Cerebellar nuclear complex (tissue), 1 donor: ENCODE results near the gene LRRK2.
"Not testable (repeated sequence)": the region's sequence is repeated elsewhere in the genome, so short reads cannot be mapped to it uniquely, and the experiment has no call there.

ENCODE experiments used
- DNase-seq, 2 experiments: peaks; one replicate each; lab custom pipeline; 2025; lab: John Stamatoyannopoulos, UW

Gene LRRK2

DNA sequence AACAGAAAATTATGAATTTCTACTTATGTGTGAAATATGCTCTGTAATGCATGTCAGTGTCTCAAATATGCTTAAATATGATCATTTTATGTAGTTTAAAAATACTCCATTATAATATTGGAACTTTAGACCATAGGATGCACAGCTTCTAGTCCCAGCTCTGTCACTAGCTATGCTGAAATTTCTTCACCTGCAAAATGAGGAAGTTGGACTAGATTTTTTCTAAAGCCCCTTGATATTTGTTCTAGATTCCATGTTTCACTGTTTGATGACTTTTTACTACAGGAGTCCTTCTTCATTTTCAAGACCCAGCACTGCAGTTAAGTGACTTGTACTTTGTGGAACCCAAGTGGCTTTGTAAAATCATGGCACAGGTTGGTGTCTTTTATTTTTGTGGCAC is 90.1 kb downstream of the LRRK2 start:
- no peak for DNase-seq

DNA sequence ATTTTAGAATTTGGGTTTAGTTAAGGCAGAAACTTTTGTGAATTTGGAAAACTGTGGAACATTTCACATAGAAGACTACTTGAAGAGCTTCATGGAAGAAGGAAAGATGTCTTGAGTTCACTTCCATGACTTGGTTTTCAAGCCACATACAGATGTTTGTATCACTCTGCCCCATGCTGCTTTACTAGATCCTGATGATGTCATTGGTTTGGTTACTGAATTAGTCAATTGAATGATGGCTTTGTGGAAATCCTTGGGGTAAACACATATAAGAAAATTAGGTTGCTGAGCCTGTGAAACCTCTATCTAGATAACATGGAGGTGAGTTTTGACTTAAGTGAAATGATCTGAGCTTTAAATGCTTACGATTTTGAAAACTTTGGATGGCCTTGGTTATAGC is 90.6 kb downstream of the LRRK2 start:
- DNase-seq: no peak

DNA sequence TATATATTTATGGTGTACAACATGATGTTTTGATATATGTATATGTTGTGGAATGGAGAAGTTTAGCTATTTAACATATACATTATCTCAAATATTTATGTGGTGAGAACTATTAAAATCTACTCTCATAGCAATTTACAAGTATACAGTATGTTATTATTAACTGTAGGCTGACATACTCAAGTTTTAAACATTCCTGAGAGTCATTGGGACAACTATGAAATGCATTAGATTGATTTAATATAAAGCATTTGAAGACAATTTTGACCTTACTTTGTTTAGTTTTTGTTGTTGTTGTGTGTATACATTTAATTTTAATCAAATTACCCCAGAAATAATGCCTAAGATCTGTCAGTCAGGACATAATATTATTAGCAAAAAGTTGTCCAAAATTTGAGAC is 99.5 kb downstream of the LRRK2 start:
- no peak for DNase-seq

DNA sequence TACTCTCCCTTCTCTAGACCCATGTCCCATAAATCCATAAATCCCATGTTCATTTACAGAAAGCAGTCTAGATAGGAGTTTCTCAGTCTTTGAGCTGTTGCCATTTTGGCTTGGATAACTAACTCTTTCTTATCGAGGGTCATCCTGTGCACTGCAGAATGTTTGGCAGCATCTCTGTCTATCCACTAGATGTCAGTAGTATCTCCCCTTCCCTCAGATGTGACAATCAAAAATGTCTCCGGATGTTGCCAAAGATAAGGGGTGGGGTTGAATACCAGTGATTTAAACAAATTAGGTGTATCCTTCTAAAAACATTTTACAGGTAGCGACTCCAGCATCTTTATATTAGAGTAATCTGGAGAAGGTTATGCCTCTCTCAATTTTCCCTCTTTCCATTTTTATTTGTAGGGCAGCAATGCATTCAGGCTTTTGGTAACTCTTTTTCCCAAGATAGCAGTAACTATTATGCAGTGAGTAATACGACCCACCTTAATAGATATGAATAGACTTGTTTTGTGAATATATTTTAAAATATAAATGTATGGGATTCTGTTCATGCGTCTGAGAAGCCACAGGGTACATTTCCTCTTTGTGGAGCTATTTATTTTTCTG is 100.7 kb downstream of the LRRK2 start:
- DNase-seq: no peak

DNA sequence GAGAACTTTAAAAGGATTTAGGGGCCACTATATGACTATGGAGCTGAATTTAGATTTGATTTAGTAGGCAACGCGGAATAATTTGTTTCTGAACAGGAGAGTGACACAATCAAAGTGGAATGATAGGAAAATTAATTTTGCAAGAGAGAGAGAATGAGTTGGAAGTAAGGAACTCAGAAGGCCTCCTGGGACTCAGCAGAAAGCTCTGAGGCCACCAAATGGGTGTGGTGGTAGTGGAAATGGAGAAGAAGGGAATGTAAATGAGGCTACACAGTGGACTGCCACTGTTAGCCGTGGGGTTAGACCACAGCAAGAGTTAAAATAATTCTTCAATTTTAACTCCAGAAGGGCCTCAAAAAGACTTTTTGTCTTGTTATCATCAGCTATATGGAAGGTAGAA is 102.7 kb downstream of the LRRK2 start:
- DNase-seq: no peak

DNA sequence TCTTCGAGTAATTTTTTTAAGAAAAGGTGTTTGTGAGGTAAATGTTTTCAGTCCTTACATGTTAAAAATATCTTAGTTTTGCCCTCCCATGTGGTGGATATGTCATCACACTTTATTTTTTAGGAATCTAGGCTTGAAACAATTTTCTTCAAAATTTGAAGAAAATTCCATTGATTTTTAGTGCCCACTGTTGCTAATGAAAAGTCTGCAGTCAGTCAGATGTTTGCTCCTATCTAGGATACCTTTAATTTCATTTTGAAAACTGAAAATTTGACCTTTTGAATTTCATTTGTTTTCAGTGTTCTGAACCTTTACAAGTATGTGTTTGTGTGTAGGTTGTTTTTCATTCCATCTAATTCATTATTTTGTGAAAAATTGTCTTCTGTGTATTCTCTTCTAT is 105.4 kb downstream of the LRRK2 start:
- DNase-seq: no peak

DNA sequence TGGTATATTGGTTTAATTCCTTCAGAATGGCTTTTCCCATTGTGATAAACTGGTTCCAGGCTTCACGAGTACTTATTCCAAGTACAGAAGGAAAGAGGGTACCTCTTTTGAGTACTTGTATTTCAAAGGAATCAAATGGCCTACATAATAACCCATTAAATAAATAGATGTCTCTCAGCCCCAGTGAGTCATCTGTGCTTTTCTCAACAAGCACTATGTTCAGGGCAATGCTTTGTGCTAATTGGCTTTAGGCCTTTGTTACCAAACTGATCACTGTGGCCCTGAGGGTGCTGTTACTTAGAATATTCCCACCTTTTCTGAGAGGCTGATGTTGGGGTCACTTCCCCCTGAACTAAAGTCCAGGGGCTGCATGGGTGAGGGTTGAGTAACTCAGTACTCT is 107.1 kb downstream of the LRRK2 start:
- DNase-seq: no peak

DNA sequence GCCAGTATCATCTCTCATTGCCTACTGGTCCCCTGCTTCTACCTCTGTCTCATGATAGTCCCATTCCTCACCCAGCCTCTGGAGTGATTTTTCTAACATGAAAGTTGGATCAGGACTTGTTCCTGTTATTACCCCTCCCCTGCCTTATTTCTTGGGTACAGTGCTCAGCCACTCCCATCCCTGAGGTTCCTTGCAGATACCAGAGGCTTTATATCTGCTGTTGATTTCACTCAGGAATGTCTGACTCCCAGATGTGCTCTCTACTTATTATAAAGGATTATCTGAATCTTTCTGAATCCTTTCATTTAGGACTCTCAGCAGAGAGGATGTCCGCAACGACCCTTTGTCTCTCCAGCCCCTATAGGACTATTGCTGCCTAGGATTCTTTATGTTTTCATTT is 111.2 kb downstream of the LRRK2 start:
- DNase-seq: no peak

DNA sequence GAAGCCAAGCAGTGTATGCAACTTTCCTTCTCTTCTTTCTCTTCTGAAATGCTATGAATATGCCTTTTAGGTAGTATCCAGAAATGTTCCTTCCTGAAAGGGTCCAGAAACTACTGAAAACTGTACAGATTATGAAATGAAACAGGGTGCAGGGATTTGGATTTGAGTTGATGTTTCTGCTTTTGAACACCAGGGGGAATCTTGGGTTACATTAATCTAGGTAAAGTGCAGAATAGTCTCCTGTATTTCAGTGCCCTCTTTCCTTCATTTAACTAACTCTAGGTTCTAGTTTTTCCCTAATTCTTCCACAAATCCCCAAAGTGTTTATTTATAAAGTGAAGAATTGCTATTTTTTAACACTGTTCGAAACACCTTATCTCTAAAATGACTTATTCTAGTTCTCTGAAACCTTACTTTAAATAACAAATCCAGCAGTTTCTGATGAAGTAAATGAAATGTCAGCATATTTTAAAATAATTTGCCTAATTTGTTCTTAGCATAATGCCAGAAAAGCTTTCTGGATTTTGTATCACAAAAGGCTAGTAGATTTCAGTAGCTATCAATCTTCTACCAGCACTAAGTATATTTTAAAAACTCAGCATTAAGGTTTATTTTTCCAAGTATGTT is 111.9 kb downstream of the LRRK2 start:
- no peak for DNase-seq

DNA sequence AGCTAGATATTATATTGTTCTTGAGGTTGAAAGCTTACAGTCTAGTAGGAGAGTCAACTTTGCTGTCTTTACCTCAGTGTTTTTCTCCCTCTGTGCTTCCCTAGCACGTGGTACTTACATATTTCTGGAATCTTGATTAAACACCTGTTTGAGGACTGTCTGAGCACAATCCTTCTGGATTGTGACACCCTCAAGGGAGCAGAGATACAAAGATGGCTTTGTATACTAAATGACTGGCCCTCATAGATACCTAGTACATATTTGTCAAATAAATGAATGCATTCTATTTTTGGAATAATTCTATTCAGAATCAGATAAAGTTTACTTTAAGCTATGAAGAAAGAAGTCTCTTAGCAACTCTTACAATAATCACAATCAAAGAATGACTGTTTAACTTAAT is 113.3 kb downstream of the LRRK2 start:
- DNase-seq: no peak

DNA sequence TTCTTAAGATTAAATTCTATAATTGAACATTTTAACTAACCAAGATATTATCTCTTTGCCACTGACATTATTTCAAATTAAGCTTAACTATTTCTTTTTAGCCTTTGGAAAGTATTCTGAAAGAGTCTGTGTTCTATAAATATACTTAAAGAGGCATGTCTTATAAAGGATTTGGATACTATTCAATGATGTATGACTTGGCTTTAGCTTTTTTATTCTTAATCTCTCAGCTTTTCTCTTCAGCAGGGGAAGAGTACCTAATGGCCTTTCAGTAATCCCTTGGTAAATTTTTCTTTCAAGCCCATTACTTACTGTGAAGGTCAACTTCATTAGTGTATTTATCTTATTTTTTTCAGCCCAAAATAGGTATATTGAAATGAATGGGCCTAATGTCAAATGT is 113.8 kb downstream of the LRRK2 start:
- no peak for DNase-seq

DNA sequence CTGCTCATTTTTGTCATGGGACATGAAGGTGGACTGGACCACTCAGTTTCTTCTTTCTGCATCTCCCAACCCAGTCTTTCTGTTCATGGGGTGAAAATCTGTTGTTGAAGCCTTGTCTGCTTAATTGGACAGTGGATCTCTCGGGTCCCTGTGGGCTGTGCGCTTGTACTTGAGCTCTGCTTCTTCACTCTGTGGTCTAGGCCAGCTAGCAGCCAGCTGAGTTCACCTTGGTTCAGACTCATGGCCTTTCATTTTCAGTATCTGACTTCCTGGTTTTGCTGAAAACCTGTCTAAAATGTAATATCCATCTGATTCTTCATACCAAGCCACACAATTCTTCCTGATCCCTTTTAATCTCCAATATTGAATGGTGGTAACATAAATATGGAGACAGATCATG is 117.2 kb downstream of the LRRK2 start:
- DNase-seq: no peak

DNA sequence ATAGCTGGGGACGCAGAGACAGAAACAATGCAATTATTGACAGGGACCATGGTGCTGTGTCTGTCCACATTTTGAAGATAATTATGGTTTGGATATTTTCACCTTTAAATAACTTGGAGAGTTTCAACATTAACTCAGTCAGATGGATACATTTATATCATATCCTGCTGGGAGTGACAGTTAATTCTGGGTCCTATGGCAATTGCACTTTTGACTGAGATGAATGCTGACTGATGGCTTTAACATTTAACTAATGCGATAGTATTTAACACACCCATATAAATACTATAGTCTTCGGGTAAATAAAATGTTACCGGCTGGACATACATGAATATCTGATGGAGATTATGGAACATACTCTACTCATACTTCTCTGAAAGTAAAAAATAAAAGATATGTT is 118.3 kb downstream of the LRRK2 start:
- DNase-seq: no peak

DNA sequence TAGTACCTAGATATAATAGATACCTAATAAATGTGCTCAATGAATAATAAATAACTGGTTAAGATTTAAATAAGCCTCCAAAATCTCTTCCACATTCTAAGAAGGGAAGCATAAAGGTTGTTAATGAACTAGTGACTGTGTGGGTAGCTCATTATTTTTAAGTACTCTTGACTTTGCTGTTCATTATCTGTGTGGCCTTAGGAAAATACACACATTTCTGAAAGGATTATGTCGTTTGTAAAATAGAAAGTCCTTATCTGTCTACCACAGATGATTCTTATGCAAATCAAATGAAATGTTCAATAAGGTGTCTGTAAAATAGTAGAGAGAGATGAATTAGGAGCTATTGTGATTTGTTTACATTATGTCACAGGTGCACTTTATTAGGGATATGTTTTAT is 119.5 kb downstream of the LRRK2 start:
- no peak for DNase-seq

DNA sequence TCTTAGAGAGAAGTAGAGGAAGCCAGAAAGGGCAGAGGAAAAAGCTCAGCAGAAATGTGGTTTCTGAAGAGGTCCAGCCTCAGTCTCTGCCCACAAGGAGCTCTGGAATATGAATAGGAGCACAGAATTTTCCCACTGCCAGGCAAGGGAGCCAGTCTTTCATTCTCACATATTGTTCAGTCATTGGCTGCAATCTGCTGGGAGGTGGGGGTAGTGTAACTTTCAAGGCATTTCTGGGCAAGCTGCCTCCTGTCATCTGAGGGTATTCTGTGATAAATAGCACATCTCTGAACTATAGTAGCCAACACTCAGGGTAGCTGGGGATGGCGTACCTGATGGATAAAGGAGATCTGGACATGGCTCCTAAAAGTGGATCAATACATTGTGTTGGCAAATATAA is 127.2 kb downstream of the LRRK2 start:
- no peak for DNase-seq

DNA sequence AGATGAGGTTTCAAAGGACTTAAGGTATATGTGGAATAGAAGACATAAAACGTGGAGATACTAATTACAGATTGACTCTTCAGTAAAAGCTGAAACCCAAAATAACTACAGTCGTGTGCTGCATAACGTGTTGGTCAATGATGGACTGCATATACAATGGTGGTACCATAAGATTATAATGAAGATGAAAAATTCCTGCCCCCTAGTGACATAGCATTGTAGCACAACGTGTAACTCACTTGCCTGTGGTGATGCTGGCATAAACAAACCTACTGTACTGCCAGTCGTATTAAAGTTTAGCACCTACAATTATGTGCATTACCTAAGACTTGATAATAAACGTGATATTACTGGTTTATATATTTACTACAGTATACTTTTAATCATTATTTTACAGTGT is 150.3 kb downstream of the LRRK2 start:
- no peak for DNase-seq

DNA sequence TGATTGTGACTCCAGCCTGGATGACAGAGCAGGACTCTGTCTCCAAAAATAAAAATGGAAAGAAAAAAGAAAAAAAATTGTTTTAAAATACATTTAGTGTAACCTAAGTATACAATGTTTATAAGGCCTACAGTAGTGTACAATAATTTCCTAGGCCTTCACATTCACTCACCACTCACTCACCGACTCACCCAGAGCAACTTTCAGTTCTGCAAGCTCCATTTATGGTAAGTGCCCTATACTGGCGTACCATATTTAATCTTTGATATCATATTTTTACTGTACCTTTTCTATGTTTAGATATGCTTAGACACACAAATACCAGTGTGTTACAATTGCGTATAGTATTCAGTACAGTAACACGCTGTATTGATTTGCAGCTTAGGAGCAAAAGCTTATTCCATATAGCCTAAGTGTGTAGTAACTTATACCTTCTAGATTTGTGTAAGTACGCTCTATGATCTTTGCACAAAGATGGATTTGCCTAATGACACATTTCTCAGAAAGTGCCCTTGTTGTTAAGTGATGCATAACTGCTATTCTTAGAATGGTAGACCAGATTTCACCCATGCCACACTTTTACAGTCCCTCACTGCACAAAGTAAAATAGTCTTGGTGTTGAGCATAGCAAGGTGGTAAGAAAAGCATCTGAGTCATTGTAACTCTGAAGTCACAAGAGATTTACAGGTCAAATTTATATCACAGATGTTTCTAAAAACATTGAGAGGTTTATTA is 151.9 kb downstream of the LRRK2 start:
- DNase-seq: no peak

DNA sequence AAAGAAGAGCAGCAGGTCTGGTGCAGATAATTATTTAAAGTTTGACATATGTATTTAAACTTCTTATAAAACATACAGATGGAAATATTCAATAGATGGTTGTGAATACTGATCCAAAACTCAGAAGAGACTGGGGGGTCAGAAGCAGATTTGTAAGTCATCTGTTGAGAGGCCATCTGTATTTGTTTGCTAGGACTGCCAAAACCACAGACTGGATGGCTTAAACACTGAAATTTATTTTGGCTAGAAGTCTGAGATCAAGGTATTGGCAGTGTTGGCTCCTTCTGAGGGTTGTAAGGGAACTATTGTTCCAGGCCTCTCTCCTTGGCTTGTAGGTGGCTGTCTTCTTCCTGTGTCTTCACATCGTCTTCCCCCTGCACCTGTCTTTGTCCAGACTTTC is 153.9 kb downstream of the LRRK2 start:
- DNase-seq: peak; percentile 8 to 31

DNA sequence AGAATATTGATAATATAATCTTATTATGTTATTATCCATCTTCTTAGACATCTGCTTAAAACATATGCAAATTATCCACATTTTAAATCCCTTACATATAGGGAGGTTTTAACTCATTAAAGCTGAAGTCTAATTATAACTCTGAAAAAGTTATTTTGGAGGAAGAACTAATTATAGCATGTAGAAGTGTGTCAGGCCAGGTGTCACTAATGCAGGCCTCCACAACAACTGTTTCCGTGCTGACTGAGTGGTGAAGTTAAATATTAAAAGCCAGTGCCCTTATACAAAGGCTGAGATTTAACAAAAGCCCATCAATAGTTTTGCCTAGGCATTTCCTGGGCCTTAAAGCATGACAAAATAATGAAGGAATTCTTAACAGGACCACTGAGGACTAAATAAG is 157.4 kb downstream of the LRRK2 start:
- no peak for DNase-seq

DNA sequence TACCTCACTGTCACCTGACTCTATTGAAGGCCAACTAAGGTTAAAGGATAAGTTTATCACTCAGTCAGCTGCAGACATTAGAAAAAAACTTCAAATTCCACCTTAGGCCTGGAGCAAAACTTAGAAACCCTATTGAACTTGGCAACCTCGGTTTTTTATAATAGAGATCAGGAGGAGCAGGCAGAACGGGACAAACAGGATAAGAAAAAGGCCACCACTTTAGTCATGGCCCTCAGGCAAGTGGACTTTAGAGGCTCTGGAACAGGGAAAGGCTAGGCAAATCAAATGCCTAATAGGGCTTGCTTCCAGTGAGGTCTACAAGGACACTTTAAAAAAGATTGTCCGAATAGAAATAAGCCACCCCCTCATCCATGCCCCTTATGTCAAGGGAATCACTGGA is 162.5 kb downstream of the LRRK2 start:
- DNase-seq: not testable (repeated sequence)

DNA sequence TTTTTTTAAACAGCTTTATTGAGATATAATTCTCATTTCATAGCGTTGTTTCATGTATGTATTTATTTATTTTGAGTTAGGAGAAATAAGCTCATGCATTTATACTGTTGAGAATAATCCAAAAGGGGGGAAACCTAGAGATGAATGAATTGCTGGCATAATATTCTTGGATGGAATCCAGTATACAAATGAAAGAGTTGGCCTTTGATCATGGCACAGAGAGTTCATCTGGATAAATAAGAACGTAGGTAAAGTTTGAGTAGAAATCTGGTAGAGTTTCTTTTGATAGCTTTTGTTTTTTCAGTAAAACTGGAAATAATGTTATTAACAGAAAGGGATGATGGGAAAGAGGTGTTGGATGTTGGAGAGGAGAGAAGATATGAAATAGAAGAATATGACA is 166.2 kb downstream of the LRRK2 start:
- DNase-seq: no peak

DNA sequence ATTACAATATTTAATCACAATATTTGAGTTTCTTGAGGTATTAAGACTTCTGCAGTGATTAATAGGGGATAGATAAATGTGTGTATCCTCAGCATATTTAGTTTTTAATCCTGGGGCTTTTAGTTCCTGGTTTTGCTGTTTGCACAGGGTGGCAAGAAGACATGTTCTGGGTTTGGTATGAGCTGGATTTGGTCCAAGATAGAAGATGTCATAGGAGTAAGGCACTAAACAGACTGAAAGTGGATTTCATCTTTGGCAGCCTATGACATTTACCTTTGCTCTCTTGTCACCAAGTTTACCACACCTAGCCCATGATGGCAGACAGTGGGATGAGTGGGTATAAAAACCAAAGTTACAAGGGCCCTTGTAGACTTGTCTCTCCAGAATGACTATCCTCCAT is 168.2 kb downstream of the LRRK2 start:
- DNase-seq: no peak

DNA sequence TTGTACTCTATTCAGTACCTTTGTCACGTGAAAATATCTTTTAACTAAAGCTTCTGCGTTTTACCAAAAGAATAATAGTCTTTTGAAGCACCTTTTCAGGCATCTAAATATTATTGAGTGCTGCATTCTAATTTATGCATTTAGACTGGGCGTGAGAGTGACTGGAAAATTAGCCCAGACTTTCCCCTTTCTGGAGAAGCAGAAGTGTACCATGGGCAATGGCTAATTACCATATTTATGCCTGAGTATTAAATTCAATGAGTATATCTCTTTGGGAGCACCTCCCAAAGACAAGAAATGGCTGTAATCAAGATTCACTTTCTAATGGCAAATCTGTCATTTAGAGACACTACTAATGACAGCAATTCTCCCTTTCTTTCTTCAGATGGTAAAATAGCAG is 174.9 kb downstream of the LRRK2 start:
- DNase-seq: no peak

DNA sequence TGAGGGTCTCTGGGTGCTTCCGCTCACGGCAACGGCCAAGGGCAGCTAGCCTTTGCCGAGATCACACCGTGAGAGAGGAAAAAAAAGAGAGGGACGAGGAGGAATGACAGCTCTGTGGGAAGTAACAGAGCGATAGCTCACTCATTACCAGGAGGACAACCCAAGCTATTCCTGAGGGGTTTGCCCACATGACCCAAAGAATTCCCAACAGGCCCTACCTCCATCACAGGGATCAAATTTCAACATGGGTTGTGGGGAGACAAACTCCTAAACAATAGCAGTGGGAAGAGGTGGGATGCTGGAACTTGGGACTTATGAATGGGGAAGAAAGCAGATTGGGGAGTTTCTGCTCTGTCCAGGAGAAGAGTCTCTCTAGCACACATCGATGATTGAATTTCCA is 180.6 kb downstream of the LRRK2 start:
- DNase-seq: no peak
